RWPE2 (cell line): ENCODE data around the gene PTPRN2.

Source experiments
- ATAC-seq: fragments of 200-7000 bp; cut with Tn5 transposase; 3 replicates; pipeline ENCODE4 v1.9.1; 2021; ENCODE audit warnings: low read depth
- DNase-seq: peaks from one replicate; pipeline ENCODE4 v3.0.0-alpha.2; 2020; ENCODE audit warnings: low spot score
- H3K27ac ChIP-seq: fragments of 450-650 bp; 2 replicates; pipeline ENCODE4 v1.5.1; 2017; ENCODE audit warnings: mild to moderate bottlenecking; ENCODE audit not compliant: poor library complexity, severe bottlenecking
- H3K27me3 ChIP-seq: fragments of 250-450 bp; sonication (Bioruptor Pico); 2 replicates; pipeline ENCODE4 v1.5.1; 2021; ENCODE audit warnings: mild to moderate bottlenecking, moderate library complexity; ENCODE audit not compliant: insufficient read depth, poor library complexity, severe bottlenecking
- H3K36me3 ChIP-seq: fragments of 250-450 bp; sonication (Bioruptor Pico); 2 replicates; pipeline ENCODE4 v1.5.1; 2020; ENCODE audit warnings: low read depth, mild to moderate bottlenecking, moderate library complexity
- H3K4me1 ChIP-seq: fragments of 250-450 bp; sonication (Bioruptor Pico); 2 replicates; pipeline ENCODE4 v1.5.1; 2021; ENCODE audit warnings: mild to moderate bottlenecking, moderate library complexity; ENCODE audit not compliant: insufficient read depth, poor library complexity, severe bottlenecking
- H3K4me3 ChIP-seq: fragments of 250-450 bp; sonication (Bioruptor Pico); 2 replicates; pipeline ENCODE4 v1.5.1; 2021; ENCODE audit warnings: mild to moderate bottlenecking, moderate library complexity; ENCODE audit not compliant: severe bottlenecking
- H3K9me3 ChIP-seq: fragments of 250-450 bp; sonication (Bioruptor Pico); 2 replicates; pipeline ENCODE4 v1.5.1; 2021; ENCODE audit warnings: mild to moderate bottlenecking, moderate library complexity; ENCODE audit not compliant: severe bottlenecking
- CTCF ChIP-seq: fragments of 450-650 bp; IDR thresholded peaks from one replicate; pipeline ENCODE4 v1.5.1; 2017; ENCODE audit warnings: mild to moderate bottlenecking, moderate library complexity; ENCODE audit not compliant: poor library complexity, severe bottlenecking

Gene PTPRN2

DNA sequence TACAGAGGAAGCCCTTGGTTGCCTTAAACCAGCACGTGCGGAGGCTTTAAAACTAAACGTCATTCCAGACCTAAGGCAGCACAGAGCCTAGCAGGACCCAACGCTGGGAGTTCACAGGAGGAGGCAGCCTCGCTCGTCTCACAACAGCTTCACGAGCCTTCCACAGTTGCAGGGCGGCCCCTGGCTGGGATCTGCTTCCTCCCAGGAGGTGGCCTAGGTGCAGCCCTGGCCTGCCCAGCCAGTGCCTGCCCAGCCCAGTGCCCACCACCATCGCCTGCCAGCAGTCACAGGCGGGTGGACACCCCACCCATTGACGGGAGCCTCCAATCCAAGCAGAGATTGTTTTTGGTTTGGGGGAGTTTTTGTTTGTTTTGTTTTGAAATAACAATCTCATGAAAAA, 96.5 kb downstream of the PTPRN2 start:
- Histone ChIP-seq H3K4me3 (no peak overlapping the region), H3K4me1 (no peaks in the 10 kb centered on the region), H3K27me3 (no peaks in the 10 kb centered on the region), H3K9me3 (no peaks in the 10 kb centered on the region), H3K36me3 (no peaks in the 10 kb centered on the region), H3K27ac (no peak overlapping the region)
- DNase-seq, result no peak
- TF ChIP-seq CTCF, result no peak
- no peak for ATAC-seq

DNA sequence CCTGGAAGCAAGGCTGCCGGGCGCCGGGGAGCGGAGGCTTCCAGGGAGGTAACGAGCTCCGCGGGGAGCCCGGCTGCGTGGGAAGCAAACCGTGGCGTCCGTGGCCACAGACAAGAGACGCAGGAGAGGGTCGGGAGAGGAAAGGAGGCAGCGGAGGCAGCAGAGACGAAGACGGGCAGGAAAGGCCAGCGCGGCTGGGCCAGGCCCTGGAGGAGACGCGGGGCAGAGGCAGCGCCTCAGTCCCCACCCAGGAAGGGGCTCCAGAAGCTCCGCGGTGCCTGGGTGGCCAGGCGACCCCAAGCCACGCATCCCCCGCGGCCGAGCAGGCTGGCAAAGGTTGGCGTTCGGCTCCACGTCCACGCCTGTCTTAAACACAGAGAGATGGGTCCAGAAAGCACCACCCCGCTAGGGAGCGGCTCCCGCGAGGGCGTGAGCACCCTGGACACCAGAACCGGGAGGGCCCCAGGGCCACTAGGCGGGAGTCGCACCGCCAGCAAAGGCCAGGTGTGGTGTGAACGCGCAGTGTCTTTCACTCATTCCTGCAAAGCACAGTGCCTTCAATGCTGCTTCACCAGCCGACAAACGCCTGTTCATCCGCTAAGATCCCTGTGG, 97.3 kb downstream of the PTPRN2 start:
- no peak overlapping the region for H3K4me3 ChIP-seq
- no peak for TF ChIP-seq CTCF
- no peak overlapping the region for H3K27ac ChIP-seq
- H3K36me3 ChIP-seq, result no peaks in the 10 kb centered on the region
- no peaks in the 10 kb centered on the region for H3K27me3 ChIP-seq
- ATAC-seq (no peak), DNase-seq (no peak)
- H3K4me1 ChIP-seq, result no peaks in the 10 kb centered on the region
- no peaks in the 10 kb centered on the region for H3K9me3 ChIP-seq

DNA sequence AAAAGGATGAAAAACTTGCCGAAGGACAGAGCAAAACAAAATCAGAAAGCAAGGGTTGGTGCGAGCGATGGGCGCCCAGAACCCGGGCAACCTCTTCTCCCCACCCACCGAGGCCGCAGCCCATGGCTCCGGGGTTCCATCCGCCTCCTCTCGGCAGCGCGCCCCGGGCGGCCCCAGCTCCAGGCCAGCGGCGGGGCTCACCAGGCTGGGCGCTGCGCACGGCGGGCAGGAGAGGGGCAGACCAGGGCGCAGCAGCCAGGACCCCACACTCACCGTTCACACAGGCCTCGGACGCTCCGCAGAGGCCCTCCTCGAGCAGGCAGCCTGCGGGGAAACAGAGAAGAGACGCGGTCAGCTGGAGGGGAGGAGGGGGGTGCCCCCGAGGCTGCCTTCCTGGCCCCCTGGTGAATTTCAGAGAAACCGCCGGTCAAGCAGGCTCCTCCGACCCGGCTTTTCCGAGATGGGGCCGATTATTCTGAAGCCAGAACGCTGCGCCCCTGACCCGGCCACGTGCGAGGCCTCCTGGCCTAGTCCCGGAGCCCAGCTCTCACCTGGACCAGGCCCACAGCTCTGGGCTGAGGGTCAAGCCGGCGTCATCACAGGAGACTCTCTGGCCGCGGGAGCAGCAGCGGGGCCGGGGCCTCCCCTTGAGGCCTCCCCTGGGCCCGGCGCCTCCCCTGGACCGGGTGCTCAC, 98.0 kb downstream of the PTPRN2 start:
- H3K9me3 ChIP-seq, result no peaks in the 10 kb centered on the region
- H3K4me3 ChIP-seq, result no peak overlapping the region
- ATAC-seq, result no peak
- no peaks in the 10 kb centered on the region for H3K36me3 ChIP-seq
- H3K27me3 ChIP-seq, result no peaks in the 10 kb centered on the region
- DNase-seq, result no peak
- H3K27ac ChIP-seq, result no peak overlapping the region
- TF ChIP-seq CTCF, result no peak
- no peaks in the 10 kb centered on the region for H3K4me1 ChIP-seq

DNA sequence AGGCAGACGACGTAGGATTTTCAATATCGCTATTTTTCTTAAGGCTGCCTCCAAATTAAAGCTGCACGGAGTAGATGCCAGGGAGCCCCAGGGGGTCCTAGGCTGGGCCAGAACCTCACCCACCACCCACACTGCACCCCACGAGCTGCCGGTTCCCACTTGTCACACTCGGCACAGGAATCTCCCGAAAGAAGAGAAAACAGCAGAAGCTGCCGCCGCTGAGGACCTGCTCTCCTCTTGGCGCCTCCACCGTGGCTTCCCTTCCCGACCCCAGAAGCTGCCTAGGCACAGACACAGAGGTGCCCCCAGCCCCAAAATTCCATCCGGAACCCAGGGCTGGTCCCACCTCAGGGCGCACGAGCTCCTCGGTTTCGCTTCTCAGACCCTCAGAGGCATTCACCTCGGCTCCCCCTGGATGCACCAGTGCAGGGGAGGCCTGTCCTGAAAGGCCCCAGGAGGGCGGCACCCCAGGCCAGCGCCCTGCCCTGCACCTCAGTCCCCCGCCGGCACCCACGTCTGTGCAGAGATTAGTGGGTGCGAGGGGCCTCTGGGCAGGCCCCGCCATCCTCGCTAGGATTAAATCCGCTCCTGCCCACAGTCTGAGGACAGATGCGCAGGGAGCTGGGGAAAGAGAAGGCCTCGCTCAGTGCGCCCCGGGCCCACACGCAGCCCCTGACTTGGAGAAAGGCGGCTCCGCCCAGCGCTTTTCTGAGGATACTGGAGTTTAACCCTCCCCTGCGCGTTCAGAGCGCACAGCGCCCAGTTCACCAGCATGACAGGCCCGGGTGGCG, 99.2 kb downstream of the PTPRN2 start:
- H3K4me1 ChIP-seq, result no peaks in the 10 kb centered on the region
- no peaks in the 10 kb centered on the region for H3K27me3 ChIP-seq
- no peak for TF ChIP-seq CTCF
- DNase-seq (no peak), ATAC-seq (no peak)
- no peaks in the 10 kb centered on the region for H3K36me3 ChIP-seq
- H3K9me3 ChIP-seq, result no peaks in the 10 kb centered on the region
- no peak overlapping the region for H3K27ac ChIP-seq
- H3K4me3 ChIP-seq, result no peak overlapping the region
